NCI-H510A (cell line): ENCODE data around the gene LBR.

Experiments used
- DNase-seq: peaks from one replicate; lab custom pipeline; 2025; lab: John Stamatoyannopoulos, UW

The LBR gene

GRCh38 chr1:225464851-225465792, 37.3 kb upstream of the LBR start:
- DNase-seq, result no peak

- DNase-seq, result no peak
Observed at GRCh38 chr1:225462714-225463574, 35.1 kb upstream of the LBR start.

- no peak for DNase-seq
Observed at GRCh38 chr1:225462429-225462713, 34.5 kb upstream of the LBR start.

DNA sequence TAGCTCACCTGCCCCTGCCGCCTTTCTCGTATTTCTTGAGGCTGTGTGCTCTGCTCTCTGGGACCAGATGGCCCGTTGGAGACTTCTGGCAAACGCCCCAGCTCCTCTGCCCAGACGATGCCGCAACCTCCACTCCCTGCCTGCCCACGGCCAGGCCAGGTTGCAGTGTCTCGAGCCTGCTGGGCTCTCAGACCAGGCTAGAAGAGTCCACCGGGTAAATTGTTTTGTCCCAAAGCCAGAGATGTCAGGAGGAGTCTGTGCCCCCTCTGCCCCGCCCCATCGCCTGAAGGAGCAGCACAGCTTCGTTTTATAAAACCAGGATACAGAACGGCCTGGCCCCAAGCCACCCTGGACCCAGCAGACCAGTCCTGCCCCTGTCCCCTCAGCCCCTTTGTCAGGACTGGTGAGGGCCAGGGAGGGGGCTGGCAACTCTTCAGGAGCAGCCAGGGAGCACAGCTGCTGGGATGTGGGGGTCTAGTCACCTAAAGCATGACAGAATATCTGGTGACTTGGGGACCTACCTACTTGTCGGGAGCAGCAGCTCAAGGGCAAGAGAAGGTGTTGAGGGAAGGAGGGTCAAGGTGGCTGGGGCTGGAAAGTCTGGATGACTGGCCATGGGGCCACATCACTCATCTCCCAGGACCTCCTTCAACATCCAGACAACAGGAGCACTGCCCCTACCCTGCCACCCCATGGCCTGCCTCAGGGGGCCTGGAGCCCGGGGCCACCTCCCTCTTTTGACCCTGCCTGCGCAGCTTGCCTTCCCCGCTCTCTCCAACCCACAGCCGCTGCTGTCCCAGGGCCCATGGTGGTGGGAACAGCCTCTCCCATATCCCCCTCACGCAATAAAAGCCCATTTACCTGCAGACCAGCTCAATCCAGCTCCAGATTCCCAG, 33.9 kb upstream of the LBR start:
- DNase-seq, result no peak

DNA sequence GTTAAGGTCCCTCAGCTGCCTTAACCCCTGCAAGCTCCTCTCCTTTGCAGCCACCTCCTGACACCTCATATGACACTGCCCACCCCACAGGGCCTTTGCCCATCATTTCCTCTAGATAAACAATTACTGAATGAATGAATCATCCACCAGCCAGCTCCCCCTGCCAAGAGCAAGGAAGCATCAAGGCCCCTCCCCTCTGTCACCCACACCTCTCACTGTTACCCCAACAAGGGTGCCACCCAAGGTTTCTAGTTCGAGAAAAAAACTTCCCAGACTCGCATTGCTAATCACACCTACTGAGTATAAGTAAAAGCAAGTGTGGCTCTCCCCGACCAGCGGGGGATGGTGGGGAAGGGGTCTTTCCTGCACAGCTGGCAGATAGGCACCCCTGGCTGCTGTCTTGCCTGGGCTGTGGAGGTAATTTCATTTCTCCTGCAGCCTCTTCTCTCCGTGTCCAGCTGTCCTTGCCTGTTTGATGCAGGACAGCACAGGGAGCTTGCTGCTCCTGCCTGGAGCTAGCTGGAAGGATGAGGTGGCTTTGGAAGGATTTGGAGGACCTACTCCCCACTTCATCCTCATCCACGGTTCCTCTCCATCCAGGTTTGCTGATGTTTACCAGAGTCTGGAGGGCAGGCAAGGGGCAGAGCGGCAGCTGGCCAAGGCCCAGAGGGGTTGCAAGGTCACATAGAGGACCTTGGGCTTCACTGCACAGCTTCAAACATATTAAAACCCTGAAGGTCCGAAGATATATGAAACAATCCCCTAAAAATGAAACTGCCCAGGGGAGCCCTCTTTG, 33.1 kb upstream of the LBR start:
- DNase-seq, result no peak

- no peak for DNase-seq
Observed at GRCh38 chr1:225460021-225460736, 32.3 kb upstream of the LBR start.

DNA sequence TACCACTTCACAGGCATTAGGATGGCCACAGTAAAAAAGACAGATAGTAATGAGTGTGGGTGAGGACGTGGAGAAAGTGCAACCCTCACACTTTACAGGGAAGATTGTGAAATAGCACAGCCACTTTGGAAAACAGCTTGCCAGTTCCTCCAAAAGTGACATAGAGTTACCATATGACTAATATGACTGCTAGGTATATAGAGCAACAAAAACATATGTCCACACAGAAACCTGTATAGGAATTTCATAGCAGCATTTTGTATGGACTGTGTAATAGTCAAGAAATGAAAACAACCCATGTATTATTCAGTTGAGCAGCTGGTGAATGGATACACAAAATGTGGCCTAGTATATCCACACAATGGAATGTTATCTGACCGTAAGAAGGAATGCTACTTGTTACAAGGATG, 30.4 kb upstream of the LBR start:
- no peak for DNase-seq

GRCh38 chr1:225454733-225455132, 26.9 kb upstream of the LBR start:
- DNase-seq, result no peak

- DNase-seq, result no peak
Observed at GRCh38 chr1:225453797-225454648, 26.2 kb upstream of the LBR start.

DNA sequence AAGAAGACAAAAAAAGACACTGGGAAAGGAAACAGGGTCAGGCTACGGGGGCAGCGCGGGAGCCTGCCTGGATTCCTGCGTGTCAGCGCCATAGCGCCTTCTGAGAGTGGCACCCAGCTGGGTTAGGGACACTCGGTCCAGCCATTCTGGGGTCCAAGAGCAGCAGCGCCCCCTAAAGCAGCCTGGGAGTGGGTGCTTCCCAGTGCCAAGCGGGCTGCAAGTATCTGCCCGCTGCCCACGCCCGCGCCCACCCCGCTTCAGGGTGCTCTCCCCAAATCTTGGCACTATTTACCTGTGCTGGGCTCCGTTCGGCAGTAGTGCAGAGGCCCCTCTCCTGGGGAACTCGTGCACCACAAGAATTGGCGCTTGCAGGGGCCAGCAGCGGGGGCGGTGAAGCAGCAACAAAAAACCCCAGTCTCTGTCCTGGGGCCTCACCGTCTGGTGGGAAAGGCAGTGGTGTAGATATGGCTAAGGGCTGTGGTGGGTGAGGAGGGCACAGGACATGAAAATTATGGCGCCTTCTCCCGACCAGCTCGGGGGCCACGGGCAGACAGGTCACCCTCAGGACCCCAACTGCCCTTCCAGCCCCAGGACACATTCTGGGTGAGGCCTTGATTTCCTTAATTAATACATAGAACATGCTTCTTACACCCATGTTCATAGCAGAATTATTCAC, 24.1 kb upstream of the LBR start:
- no peak for DNase-seq

DNA sequence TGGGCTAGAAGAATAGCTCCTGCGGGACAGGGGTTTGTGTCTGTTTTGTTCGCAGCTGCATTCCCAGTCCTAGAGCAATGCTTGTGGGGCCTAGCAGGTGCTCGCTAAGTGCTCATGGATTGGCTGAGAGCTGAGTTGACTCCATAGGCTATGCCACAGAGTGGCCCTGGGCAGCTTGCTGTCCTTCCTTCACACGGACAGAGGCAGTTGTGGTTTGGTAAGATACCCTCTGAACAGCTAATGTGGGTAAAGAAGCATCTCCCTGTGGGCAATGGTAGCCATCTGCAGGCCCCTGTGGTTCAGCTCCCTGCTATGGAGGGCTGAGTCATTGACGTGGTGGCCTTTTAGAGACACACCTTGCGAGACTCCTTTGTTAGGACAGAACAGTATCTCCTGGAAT, 23.5 kb upstream of the LBR start:
- DNase-seq, result no peak

- no peak for DNase-seq
Observed at GRCh38 chr1:225450491-225451191, 22.8 kb upstream of the LBR start.

GRCh38 chr1:225449774-225450173, 21.9 kb upstream of the LBR start:
- DNase-seq, result no peak

- no peak for DNase-seq
Observed at GRCh38 chr1:225449261-225449660, 21.4 kb upstream of the LBR start.

GRCh38 chr1:225448146-225448805, 20.4 kb upstream of the LBR start:
- no peak for DNase-seq

GRCh38 chr1:225447650-225448089, 19.8 kb upstream of the LBR start:
- DNase-seq, result no peak

DNA sequence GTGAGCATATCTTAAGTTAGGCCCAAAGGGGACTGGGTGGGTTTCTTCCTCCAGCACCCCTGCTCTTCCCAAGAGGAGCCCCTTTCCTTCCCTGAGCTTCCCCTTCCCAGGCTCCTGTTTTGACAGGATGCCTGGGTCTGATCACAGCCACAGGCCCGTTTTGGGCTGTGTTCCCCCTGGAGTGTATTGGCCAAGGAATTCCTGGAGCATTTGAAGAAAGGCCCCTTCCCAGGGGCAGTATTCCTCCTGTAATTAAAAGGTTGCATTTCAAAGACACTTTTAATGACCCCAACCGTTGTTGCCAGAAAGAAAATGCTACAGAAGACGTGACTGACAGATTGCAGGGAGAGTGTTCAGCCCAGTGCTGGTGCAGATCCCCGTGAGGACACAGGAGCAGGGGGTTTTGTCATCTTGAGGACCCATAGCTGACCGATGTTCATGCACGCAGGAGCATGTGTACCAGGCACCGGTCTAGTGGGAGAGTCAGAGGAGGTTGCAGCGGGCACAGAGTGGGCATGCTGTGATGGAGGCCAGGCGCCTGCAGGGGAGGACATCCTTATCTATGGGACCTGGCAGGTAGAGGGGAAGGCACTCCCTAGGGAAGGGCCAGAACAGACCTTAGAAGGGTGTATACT, 19.3 kb upstream of the LBR start:
- no peak for DNase-seq
